GM23338 (cell line): ENCODE measurements around the gene ABHD12. TPM values are rescaled to one million over a fixed set of nuclear protein-coding genes. Genes with fewer than 3 reads are reported as not detected.

Experiments
- ATAC-seq: fragments of 200-7000 bp; cut with Tn5 transposase; 3 replicates; pipeline ENCODE4 v1.9.1; 2020
- DNase-seq: peaks from one replicate; pipeline ENCODE4 v3.0.0-alpha.2; 2015; ENCODE audit warnings: low spot score
- H2AFZ ChIP-seq: fragments of 200-600 bp; sonication (generic); 2 replicates; pipeline ENCODE4 v1.8.0; 2016; ENCODE audit warnings: antibody characterized with exemption, mild to moderate bottlenecking, moderate library complexity
- H3F3A ChIP-seq: fragments of 200-600 bp; sonication (generic); replicated peaks from 2 replicates; pipeline ENCODE4 v1.8.0; 2017; ENCODE audit warnings: antibody characterized with exemption, mixed run types, low read depth
- H3K27ac ChIP-seq: fragments of 200-600 bp; sonication (generic); 2 replicates; pipeline ENCODE4 v1.6.1; 2016; ENCODE audit warnings: low read depth
- H3K27me3 ChIP-seq: fragments of 200-600 bp; sonication (generic); 2 replicates; pipeline ENCODE4 v1.8.0; 2016; ENCODE audit warnings: mild to moderate bottlenecking, mixed run types, moderate library complexity; ENCODE audit not compliant: insufficient read depth
- H3K36me3 ChIP-seq: fragments of 200-600 bp; sonication (generic); 2 replicates; pipeline ENCODE4 v1.8.0; 2016; ENCODE audit warnings: mild to moderate bottlenecking; ENCODE audit not compliant: insufficient read depth
- H3K4me1 ChIP-seq: fragments of 200-600 bp; sonication (generic); 2 replicates; pipeline ENCODE4 v1.8.0; 2016; ENCODE audit warnings: mild to moderate bottlenecking, moderate library complexity; ENCODE audit not compliant: insufficient read depth
- H3K4me2 ChIP-seq: fragments of 200-600 bp; sonication (generic); 2 replicates; pipeline ENCODE4 v1.7.1; 2017; ENCODE audit warnings: mixed run types
- H3K4me3 ChIP-seq: fragments of 200-600 bp; sonication (generic); 2 replicates; pipeline ENCODE4 v1.6.1; 2016; ENCODE audit warnings: mixed run types
- H3K79me2 ChIP-seq: fragments of 200-600 bp; sonication (generic); replicated peaks from 2 replicates; pipeline ENCODE4 v1.8.0; 2017; ENCODE audit warnings: mild to moderate bottlenecking; ENCODE audit not compliant: insufficient read depth
- H3K9me2 ChIP-seq: fragments of 200-600 bp; sonication (generic); 2 replicates; pipeline ENCODE4 v1.8.0; 2017; ENCODE audit not compliant: insufficient read depth
- H4K20me1 ChIP-seq: fragments of 200-600 bp; sonication (generic); replicated peaks from 2 replicates; pipeline ENCODE4 v1.8.0; 2017; ENCODE audit warnings: mild to moderate bottlenecking; ENCODE audit not compliant: insufficient read depth
- H3K27ac Mint-ChIP-seq: 2 replicates; pipeline ENCODE4 v1.8.0; 2020; ENCODE audit warnings: inconsistent platforms, mild to moderate bottlenecking, moderate library complexity, mixed read lengths
- H3K27me3 Mint-ChIP-seq: 3 replicates; pipeline ENCODE4 v1.8.0; 2022; ENCODE audit warnings: low read depth, mild to moderate bottlenecking, moderate library complexity, mixed read lengths, inconsistent platforms; ENCODE audit not compliant: insufficient read depth, poor library complexity
- H3K36me3 Mint-ChIP-seq: 3 replicates; pipeline ENCODE4 v1.8.0; 2021; ENCODE audit warnings: low read depth, mild to moderate bottlenecking, inconsistent platforms, moderate library complexity, mixed read lengths
- H3K4me1 Mint-ChIP-seq: 3 replicates; pipeline ENCODE4 v1.8.0; 2020; ENCODE audit warnings: mild to moderate bottlenecking, inconsistent platforms, mixed read lengths
- H3K4me3 Mint-ChIP-seq: 3 replicates; pipeline ENCODE4 v1.8.0; 2021; ENCODE audit warnings: moderate library complexity, mild to moderate bottlenecking, inconsistent platforms, mixed read lengths
- H3K9me3 Mint-ChIP-seq: 3 replicates; pipeline ENCODE4 v1.8.0; 2020; ENCODE audit warnings: moderate library complexity, mild to moderate bottlenecking, inconsistent platforms, mixed read lengths
- EZH2 ChIP-seq: fragments of 200-600 bp; sonication (generic); IDR thresholded peaks from one replicate; pipeline ENCODE4 v1.8.0; 2017; ENCODE audit warnings: antibody characterized with exemption, mild to moderate bottlenecking, low read depth; ENCODE audit not compliant: unreplicated experiment
- JUNB ChIP-seq: IDR thresholded peaks from one replicate; pipeline ENCODE4 v1.6.1; 2016; ENCODE audit warnings: antibody characterized with exemption; ENCODE audit not compliant: unreplicated experiment
- NANOG ChIP-seq: IDR thresholded peaks from 2 replicates; pipeline ENCODE4 v1.6.1; 2016; ENCODE audit warnings: antibody characterized with exemption, borderline replicate concordance
- POLR2AphosphoS5 ChIP-seq: IDR thresholded peaks from 2 replicates; pipeline ENCODE4 v1.6.1; 2016; ENCODE audit warnings: antibody characterized with exemption, low read depth
- STAT1 ChIP-seq: IDR thresholded peaks from one replicate; pipeline ENCODE4 v1.6.1; 2016; ENCODE audit warnings: antibody characterized with exemption; ENCODE audit not compliant: unreplicated experiment
- ZNF114 ChIP-seq: fragments of 250-450 bp; sonication (Bioruptor Pico); IDR thresholded peaks from 2 replicates; pipeline ENCODE4 v1.5.0; 2020; ENCODE audit warnings: mild to moderate bottlenecking, moderate library complexity
- ZNF331 ChIP-seq: fragments of 250-450 bp; sonication (Bioruptor Pico); IDR thresholded peaks from 2 replicates; pipeline ENCODE4 v1.5.0; 2020; ENCODE audit warnings: low read depth, mild to moderate bottlenecking, moderate library complexity
- polyA plus RNA-seq: library from polyadenylated mRNA; unstranded; fragments of >200 nt; fragmentation: Nextera tagmentation; extraction: Ambion mirVana; gene quantifications from 2 replicates; pipeline ENCODE4 v1.2.1, GENCODE V29; 2016
- total RNA-seq: library from RNA; depleted of rRNA; stranded (reverse); fragments of >200 nt; shearing (Covaris generic); gene quantifications from 2 replicates; pipeline ENCODE4 v1.2.3, GENCODE V29; 2014
- TF ChIP-seq, protein P1 (sequence below): IDR thresholded peaks from 2 replicates; pipeline ENCODE4 v1.6.1; 2016; ENCODE audit warnings: antibody characterized with exemption
- TF ChIP-seq, protein P2 (sequence below): fragments of 250-450 bp; sonication (Bioruptor Pico); IDR thresholded peaks from 2 replicates; pipeline ENCODE4 v1.5.0; 2020; ENCODE audit warnings: mild to moderate bottlenecking, moderate library complexity

ABHD12 gene
- total and polyA plus RNA-seq, 2 experiments from 2014 or later: 40.2 to 57.8 TPM

DNA sequence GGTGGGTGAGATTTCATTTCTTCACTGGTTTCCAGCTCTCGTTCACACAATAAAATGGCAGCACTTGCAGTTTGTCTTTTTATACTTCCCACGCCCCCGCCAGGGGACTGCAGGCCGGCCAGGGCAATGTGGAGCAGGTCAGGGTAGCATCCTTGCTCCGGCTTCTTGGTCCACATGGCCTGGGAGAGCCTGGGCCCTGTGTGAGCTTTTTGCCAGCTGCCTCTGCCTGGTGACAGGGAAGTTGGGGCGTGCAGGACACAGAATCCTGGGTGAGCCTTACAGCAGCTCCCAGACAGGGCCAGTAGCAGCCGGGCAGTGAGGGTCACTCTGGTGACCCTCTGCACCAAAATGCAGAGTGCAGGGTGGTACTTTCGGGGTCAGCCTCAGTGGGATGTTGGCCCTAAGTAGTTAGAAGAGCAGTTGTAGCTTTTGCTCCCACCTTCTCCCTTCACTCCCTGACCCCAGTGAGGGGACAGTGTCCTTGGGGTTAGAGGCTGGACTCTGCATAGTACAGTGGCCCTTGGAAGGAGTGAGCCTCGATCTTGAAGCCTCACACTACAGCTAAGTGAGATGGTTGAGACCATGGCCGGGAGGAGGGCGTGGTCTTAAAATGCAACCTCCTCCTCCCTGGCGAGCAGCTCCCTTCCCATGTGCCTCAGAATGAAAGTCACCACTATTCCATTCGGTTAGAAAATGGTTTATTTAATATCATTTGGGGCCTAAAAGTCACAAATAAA is 119.0 kb downstream of the ABHD12 start (continued):
- TF ChIP-seq, protein P1, sequence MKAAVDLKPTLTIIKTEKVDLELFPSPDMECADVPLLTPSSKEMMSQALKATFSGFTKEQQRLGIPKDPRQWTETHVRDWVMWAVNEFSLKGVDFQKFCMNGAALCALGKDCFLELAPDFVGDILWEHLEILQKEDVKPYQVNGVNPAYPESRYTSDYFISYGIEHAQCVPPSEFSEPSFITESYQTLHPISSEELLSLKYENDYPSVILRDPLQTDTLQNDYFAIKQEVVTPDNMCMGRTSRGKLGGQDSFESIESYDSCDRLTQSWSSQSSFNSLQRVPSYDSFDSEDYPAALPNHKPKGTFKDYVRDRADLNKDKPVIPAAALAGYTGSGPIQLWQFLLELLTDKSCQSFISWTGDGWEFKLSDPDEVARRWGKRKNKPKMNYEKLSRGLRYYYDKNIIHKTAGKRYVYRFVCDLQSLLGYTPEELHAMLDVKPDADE: no peak
- TF ChIP-seq NANOG: no peak

DNA sequence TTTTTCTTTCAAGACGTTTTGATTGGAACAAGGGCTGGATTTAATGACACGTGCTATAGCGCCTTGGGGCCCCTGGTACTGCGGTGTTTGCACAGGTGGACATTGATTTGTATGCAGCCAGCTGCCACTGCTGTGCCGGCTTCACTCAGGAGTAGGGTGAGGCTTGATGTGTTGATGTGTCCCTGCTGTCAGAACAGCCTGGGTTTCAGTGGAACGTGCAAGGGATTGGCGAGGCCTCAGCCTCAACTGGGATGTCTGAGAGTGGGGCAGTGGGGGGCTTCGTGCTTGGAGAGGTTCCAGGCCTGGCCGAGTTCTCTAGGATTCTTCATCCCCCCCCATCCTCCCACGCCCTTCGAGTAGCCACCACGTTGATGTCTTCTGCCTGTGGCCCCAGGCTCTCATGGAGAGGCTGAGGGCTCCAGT is 119.8 kb downstream of the ABHD12 start:
- Histone ChIP-seq H3K79me2 (no peaks in the 10 kb centered on the region), H2AFZ (no peak overlapping the region), H3K4me1 (no peaks in the 10 kb centered on the region), H3K9me2 (no peaks in the 10 kb centered on the region), H3K36me3 (no peaks in the 10 kb centered on the region; the same call in 1 of the 2 replicates), H4K20me1 (peaks cover 2% of the 10 kb centered on the region; the same call in 1 of the 2 replicates), H3K27me3 (no peaks in the 10 kb centered on the region), H3K4me2 (no peak overlapping the region), H3K4me3 (no peak overlapping the region), H3F3A (no peaks in the 10 kb centered on the region), H3K27ac (no peak overlapping the region)
- no peak for ATAC-seq
- Mint-ChIP-seq H3K27me3 (peaks cover 14% of the 10 kb centered on the region), H3K9me3 (no peaks in the 10 kb centered on the region), H3K4me3 (no peak overlapping the region), H3K27ac (no peak overlapping the region), H3K4me1 (no peaks in the 10 kb centered on the region), H3K36me3 (peaks cover 24% of the 10 kb centered on the region)
- DNase-seq: no peak
- TF ChIP-seq JUNB (no peak), EZH2 (no peak), ZNF114 (CRISPR knock-in tag) (no peak)

DNA sequence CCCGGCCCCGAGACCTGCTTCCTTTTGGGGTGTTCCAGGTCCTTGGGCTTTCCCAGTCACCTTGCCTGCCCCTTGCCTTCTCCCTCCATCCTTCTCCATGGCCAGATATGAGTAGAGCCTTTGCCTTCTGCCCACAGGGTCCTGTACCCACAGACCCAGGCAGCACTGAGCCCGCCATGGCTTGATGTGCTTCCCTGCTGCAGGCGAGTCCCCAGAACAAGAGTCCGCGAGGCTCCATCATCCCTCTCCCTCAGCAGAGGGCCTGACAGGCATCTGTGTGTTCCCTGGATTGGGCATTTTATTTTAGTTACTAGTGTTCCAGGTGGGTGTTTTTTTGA is 120.8 kb downstream of the ABHD12 start:
- no peak for ATAC-seq
- H3K27me3 ChIP-seq: no peaks in the 10 kb centered on the region
- peaks cover 2% of the 10 kb centered on the region; the same call in 1 of the 2 replicates for H4K20me1 ChIP-seq
- no peaks in the 10 kb centered on the region for H3K9me3 Mint-ChIP-seq
- no peaks in the 10 kb centered on the region for H3K9me2 ChIP-seq
- H3K27me3 Mint-ChIP-seq: peaks cover 10% of the 10 kb centered on the region
- no peak overlapping the region for H3K4me3 Mint-ChIP-seq
- no peak overlapping the region for H2AFZ ChIP-seq
- H3K4me1 Mint-ChIP-seq: no peaks in the 10 kb centered on the region
- no peak overlapping the region for H3K4me2 ChIP-seq
- no peak overlapping the region for H3K27ac ChIP-seq
- no peak for DNase-seq
- peaks cover 24% of the 10 kb centered on the region for H3K36me3 Mint-ChIP-seq
- H3K27ac Mint-ChIP-seq: no peak overlapping the region
- no peak overlapping the region for H3K4me3 ChIP-seq
- no peaks in the 10 kb centered on the region for H3F3A ChIP-seq
- 0 out of 2 replicates have a peak, but pooled peaks cover 3% of the 10 kb centered on the region for H3K79me2 ChIP-seq
- H3K4me1 ChIP-seq: no peaks in the 10 kb centered on the region
- H3K36me3 ChIP-seq: no peaks in the 10 kb centered on the region; the same call in 1 of the 2 replicates
- no peak for TF ChIP-seq NANOG
- TF ChIP-seq POLR2AphosphoS5: no peak
- TF ChIP-seq STAT1: no peak
- TF ChIP-seq, protein P2, sequence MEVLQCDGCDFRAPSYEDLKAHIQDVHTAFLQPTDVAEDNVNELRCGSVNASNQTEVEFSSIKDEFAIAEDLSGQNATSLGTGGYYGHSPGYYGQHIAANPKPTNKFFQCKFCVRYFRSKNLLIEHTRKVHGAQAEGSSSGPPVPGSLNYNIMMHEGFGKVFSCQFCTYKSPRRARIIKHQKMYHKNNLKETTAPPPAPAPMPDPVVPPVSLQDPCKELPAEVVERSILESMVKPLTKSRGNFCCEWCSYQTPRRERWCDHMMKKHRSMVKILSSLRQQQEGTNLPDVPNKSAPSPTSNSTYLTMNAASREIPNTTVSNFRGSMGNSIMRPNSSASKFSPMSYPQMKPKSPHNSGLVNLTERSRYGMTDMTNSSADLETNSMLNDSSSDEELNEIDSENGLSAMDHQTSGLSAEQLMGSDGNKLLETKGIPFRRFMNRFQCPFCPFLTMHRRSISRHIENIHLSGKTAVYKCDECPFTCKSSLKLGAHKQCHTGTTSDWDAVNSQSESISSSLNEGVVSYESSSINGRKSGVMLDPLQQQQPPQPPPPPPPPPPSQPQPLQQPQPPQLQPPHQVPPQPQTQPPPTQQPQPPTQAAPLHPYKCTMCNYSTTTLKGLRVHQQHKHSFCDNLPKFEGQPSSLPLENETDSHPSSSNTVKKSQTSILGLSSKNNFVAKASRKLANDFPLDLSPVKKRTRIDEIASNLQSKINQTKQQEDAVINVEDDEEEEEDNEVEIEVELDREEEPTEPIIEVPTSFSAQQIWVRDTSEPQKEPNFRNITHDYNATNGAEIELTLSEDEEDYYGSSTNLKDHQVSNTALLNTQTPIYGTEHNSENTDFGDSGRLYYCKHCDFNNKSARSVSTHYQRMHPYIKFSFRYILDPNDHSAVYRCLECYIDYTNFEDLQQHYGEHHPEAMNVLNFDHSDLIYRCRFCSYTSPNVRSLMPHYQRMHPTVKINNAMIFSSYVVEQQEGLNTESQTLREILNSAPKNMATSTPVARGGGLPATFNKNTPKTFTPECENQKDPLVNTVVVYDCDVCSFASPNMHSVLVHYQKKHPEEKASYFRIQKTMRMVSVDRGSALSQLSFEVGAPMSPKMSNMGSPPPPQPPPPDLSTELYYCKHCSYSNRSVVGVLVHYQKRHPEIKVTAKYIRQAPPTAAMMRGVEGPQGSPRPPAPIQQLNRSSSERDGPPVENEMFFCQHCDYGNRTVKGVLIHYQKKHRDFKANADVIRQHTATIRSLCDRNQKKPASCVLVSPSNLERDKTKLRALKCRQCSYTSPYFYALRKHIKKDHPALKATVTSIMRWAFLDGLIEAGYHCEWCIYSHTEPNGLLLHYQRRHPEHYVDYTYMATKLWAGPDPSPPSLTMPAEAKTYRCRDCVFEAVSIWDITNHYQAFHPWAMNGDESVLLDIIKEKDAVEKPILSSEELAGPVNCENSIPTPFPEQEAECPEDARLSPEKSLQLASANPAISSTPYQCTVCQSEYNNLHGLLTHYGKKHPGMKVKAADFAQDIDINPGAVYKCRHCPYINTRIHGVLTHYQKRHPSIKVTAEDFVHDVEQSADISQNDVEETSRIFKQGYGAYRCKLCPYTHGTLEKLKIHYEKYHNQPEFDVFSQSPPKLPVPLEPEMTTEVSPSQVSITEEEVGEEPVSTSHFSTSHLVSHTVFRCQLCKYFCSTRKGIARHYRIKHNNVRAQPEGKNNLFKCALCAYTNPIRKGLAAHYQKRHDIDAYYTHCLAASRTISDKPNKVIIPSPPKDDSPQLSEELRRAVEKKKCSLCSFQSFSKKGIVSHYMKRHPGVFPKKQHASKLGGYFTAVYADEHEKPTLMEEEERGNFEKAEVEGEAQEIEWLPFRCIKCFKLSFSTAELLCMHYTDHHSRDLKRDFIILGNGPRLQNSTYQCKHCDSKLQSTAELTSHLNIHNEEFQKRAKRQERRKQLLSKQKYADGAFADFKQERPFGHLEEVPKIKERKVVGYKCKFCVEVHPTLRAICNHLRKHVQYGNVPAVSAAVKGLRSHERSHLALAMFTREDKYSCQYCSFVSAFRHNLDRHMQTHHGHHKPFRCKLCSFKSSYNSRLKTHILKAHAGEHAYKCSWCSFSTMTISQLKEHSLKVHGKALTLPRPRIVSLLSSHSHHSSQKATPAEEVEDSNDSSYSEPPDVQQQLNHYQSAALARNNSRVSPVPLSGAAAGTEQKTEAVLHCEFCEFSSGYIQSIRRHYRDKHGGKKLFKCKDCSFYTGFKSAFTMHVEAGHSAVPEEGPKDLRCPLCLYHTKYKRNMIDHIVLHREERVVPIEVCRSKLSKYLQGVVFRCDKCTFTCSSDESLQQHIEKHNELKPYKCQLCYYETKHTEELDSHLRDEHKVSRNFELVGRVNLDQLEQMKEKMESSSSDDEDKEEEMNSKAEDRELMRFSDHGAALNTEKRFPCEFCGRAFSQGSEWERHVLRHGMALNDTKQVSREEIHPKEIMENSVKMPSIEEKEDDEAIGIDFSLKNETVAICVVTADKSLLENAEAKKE: no peak
- no peak for TF ChIP-seq EZH2
- TF ChIP-seq ZNF331 (CRISPR knock-in tag): no peak
